Mucosa of descending colon (tissue), 3 donors: ENCODE results near the gene TNNI3K. TPM values are rescaled to one million over a fixed set of nuclear protein-coding genes. Genes with fewer than 3 reads are reported as not detected.

Source experiments
- ATAC-seq: fragments of 200-7000 bp; cut with Tn5 transposase; one replicate; pipeline ENCODE4 v1.9.1; 2020; ENCODE audit warnings: mild to moderate bottlenecking, moderate library complexity
- DNase-seq, 3 donors: peaks; one replicate each; pipeline ENCODE4 v3.0.0-alpha.2; 2020
- H3K36me3 ChIP-seq: fragments of 200-600 bp; one replicate; pipeline ENCODE4 v1.8.0; 2021; ENCODE audit warnings: low read depth, mild to moderate bottlenecking
- H3K4me1 ChIP-seq: fragments of 200-600 bp; one replicate; pipeline ENCODE4 v1.8.0; 2021; ENCODE audit warnings: low read depth, mild to moderate bottlenecking
- H3K4me3 ChIP-seq: fragments of 200-600 bp; one replicate; pipeline ENCODE4 v1.8.0; 2021; ENCODE audit warnings: mild to moderate bottlenecking
- H3K9me3 ChIP-seq: fragments of 200-600 bp; one replicate; pipeline ENCODE4 v1.8.0; 2021; ENCODE audit warnings: mild to moderate bottlenecking
- CTCF ChIP-seq: fragments of 200-600 bp; IDR thresholded peaks from one replicate; pipeline ENCODE4 v1.8.0; 2022; ENCODE audit warnings: antibody characterized with exemption, mild to moderate bottlenecking
- intact Hi-C, 2 donors: fragments of 100-400 bp; cut with DNase I in 1 of 2; cut with micrococcal nuclease in 1 of 2; formaldehyde crosslinking; loops; one replicate each; pipeline versions ENCODE4 v1.11.0 to v1.11.1; 2022; cut with DNase I, micrococcal nuclease
- total RNA-seq, 3 donors: library from RNA; stranded (reverse); fragmentation: NEBNext Ultra II Directional in 2 of 3; extraction: Animal tissue kit (Norgen Biotek cat#: 25700) in 2 of 3; gene quantifications; one replicate each; pipeline versions ENCODE4 v1.2.1 to v1.2.4, GENCODE V29; 2021 to 2023
- donor health status: DM: no; HTN: no; CAD: no; lungs with moderate emphysema.
- donor health status: DM: no; HTN: no; CAD: no.
- donor health status: DM: no; HTN: yes; CAD: no.

Gene TNNI3K
- total RNA-seq, 3 donors from 2014 or later, result 0.72 to 1.1 (median 1.1) TPM

- ATAC-seq (no peak), DNase-seq (no peak)
- H3K9me3 ChIP-seq, result no peaks in the 10 kb centered on the region
- no peak overlapping the region for H3K4me3 ChIP-seq
- no peaks in the 10 kb centered on the region for H3K36me3 ChIP-seq
- no peaks in the 10 kb centered on the region for H3K4me1 ChIP-seq
- TF ChIP-seq CTCF, result no peak
- intact Hi-C loops, result no loop called here
Measured at GRCh38 chr1:74356493-74356892, 121.3 kb downstream of the TNNI3K start.

GRCh38 chr1:74357150-74357549 is 122.0 kb downstream of the TNNI3K start:
- Histone ChIP-seq H3K9me3 (no peaks in the 10 kb centered on the region), H3K36me3 (no peaks in the 10 kb centered on the region), H3K4me1 (no peaks in the 10 kb centered on the region), H3K4me3 (no peak overlapping the region)
- ATAC-seq, result no peak
- DNase-seq, result no peak
- intact Hi-C loops, result no loop called here
- TF ChIP-seq CTCF, result no peak

- TF ChIP-seq CTCF, result no peak
- Histone ChIP-seq H3K36me3 (no peaks in the 10 kb centered on the region), H3K4me1 (no peaks in the 10 kb centered on the region), H3K4me3 (no peak overlapping the region), H3K9me3 (no peaks in the 10 kb centered on the region)
- ATAC-seq (no peak), DNase-seq (no peak)
- intact Hi-C loops, result no loop called here
Measured at GRCh38 chr1:74357756-74358155, 122.6 kb downstream of the TNNI3K start.

- no peaks in the 10 kb centered on the region for H3K36me3 ChIP-seq
- no peak for ATAC-seq
- no peak for TF ChIP-seq CTCF
- intact Hi-C loops, result no loop called here
- H3K4me3 ChIP-seq, result no peak overlapping the region
- DNase-seq, result no peak
- H3K9me3 ChIP-seq, result no peaks in the 10 kb centered on the region
- no peaks in the 10 kb centered on the region for H3K4me1 ChIP-seq
Measured at GRCh38 chr1:74362691-74363090, 127.5 kb downstream of the TNNI3K start.

GRCh38 chr1:74363220-74363619 is 128.0 kb downstream of the TNNI3K start:
- TF ChIP-seq CTCF, result no peak
- ATAC-seq (no peak), DNase-seq (no peak)
- Histone ChIP-seq H3K4me1 (no peaks in the 10 kb centered on the region), H3K4me3 (no peak overlapping the region), H3K36me3 (no peaks in the 10 kb centered on the region), H3K9me3 (no peaks in the 10 kb centered on the region)
- intact Hi-C loops, result no loop called here

GRCh38 chr1:74367175-74367813 is 132.1 kb downstream of the TNNI3K start:
- no peak for TF ChIP-seq CTCF
- Histone ChIP-seq H3K4me1 (no peaks in the 10 kb centered on the region), H3K36me3 (no peaks in the 10 kb centered on the region), H3K4me3 (no peak overlapping the region), H3K9me3 (no peaks in the 10 kb centered on the region)
- ATAC-seq (no peak), DNase-seq (no peak)
- intact Hi-C loops, result no loop called here
